ENCODE results near the gene RNF212.
A peak's percentile ranks its signal among the peaks of the same experiment; 100 is the strongest.

The RNF212 gene

DNA sequence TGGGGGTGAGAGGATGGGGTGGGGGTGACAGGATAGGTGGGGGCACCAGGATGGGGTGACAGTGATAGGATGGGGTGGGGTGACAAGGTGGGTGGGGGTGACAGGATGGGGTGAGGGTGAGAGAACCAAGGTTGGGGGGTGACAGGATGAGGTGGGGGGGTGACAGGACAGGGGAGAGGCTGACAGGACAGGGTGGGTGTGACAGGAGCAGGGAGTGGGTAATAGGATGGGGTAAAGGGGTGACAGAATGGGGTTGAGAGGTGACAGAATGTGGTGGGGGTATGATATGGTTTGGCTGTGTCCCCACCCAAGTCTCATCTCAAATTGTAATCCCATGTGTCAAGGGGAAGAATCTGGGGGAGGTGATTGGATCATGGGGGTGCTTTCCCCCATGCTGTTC lies 26.0 kb downstream of the RNF212 start:
- no peak for DNase-seq

DNA sequence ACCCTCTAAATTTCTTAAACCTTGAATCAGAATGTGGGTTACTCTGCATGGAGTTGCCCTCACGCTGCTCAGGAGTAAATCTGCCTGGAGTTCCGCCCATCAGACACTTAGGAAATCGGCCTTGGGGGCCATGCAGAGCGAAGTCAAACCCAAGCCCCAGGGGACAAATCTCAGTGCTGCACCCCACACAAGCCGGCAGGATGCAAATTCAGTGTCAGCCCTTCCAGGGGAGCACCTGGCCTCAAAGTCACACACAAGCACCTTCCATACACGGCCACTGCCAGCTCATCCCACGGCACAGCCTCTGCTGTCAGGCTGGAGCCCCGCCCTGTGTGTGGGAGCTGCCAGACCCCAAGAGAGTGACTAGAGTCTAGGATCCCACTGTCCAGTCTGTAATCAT lies 27.4 kb downstream of the RNF212 start:
- DNase-seq = no peak

DNA sequence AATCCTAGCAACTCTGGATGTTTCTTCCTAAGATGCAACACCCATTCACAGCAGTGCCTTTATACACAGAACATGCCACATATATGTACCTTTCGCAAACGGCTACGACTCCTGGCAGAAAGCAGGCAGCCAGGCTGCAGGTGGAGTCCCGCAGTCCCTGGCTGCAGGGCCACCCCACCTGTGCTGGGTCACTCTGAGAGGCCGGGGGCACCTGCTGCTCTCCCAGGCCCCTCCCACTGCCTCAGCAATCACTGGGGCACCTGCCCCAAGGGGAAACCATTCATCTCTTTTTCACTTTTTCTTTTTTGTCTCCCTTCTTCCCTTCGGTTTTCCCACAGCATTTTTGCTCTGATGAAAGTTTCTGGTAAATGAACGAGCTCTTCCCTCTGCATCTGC lies 28.0 kb downstream of the RNF212 start:
- no peak for DNase-seq

- DNase-seq = no peak
Measured at GRCh38 chr4:1084796-1085403, 28.5 kb downstream of the RNF212 start.

DNA sequence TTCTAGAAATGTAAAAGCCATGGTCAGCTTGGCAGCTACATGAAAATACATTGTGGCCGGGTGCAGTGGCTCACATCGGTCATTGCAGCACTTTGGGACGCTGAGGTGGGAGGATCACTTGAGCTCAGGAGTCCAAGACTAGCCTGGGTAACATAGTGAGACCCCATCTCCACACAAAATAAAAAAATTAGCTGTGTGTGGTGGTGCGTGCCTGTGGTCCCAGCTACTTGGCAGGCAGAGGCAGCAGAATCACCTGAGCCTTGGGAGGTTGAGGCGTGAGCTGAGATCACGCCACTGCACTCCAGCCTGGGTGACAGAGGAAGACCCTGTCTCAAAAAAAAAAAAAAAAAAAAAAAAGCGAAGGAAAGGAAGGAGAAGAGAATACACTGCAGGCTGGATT lies 29.0 kb downstream of the RNF212 start:
- DNase-seq = no peak

- DNase-seq = no peak
Measured at GRCh38 chr4:1082215-1083182, 30.9 kb downstream of the RNF212 start.

DNA sequence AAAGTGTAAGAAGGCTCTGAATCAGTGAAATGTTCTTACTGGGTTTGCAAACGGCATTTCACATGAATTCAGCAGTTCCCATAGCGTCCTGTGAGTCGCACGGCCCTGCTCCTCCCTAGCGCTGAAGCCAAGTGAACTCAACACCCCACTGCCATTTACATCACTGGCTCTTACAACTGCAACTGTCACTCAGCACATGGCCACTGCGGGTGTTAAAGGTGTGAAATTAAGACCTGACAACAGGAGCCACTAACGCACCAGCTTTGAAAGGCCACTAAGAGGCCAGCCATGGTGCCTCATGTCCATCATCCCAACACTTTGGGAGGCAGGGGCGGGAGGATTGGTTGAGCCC lies 31.7 kb downstream of the RNF212 start:
- DNase-seq = no peak

GRCh38 chr4:1080961-1081688 lies 32.2 kb downstream of the RNF212 start:
- DNase-seq = no peak

DNA sequence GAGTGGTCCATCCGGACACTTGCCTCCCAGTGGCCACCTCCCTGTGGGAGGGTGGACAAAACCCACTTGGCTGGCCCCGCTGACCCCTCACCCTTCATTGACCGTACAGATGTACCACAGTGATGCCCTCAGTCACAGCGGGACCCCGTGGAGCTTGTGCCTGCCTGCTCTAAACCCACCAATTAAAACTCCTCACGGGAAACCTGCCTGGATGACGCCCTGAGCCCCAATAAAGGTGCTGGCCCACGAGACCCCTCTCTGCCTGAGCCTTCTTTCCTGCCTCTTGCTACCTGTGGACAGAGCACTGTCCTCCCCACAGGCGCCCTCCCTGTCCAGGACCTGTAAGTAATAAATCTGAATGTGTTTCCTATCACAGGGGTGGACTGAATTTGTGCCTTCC lies 32.9 kb downstream of the RNF212 start:
- DNase-seq = no peak

- no peak for DNase-seq
Measured at GRCh38 chr4:1079711-1080265, 33.6 kb downstream of the RNF212 start.

DNA sequence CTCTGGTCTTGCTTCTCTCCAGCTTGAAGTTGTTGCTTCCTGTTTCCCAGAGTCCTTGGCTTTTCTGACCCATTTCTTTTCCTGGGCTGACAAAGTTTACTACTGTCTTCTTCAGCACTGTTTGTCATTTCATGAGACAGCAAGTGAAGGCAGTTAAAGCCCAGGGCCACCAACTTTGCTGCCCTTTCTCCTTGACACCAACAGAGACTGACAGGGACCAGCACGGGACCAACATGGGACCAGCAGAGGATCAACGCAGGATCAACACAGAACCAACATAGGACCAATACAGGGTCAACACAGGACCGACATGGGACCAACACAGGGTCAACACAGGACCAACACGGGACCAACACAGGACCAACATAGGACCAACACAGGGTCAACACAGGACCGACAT lies 34.9 kb downstream of the RNF212 start:
- no peak for DNase-seq

GRCh38 chr4:1077711-1078477 lies 35.5 kb downstream of the RNF212 start:
- DNase-seq = no peak

- no peak for DNase-seq
Measured at GRCh38 chr4:1075809-1076699, 37.3 kb downstream of the RNF212 start.

GRCh38 chr4:1075225-1075624 lies 38.1 kb downstream of the RNF212 start:
- no peak for DNase-seq

DNA sequence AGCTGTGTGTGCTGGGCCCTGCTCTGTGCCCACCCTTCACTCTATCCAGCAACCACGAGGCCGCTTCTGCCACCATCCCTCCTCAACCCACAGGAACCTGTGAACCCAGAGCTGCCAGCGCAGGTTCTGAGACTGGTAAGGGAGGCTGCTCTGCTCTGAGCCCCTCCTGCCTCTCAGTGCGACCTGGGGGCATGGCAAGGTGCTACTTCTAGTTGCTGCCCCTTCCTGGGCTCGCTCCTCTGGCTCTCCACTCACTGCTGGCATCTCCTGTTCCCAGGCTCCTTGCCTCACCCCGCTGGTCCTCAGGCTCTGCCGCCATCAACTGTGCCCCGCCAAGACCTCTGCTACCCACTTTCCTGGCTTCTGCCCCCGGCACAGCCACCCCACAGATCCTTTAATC lies 39.3 kb downstream of the RNF212 start:
- DNase-seq = no peak

DNA sequence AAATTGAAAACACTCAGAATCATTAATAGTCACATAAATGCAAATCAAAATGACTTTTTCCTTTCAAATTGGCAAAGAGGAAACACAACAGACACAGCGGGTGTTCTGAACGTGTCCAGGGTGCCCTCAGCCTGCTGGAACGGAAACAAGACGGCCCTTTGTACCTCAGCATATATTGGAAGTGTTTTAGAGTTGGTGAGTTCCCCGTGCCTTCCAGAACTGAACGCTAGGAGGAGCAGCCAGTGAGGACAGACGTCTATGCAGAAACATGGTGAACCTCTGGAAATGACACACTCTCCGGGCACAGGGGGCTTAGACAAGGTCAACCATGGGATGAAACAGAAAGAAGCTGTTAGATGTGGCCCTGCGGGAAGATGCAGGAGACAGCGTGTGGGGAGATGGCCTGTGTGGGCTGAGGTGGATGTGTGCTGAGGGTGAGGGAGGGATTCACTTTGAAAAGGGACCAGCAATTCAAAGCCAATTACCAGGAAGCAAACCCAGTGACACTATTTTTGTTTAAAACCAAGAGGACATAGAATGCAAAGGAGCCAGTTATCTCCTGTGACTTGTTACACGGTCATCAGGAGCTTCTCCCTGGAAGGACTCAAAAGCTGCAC lies 40.4 kb downstream of the RNF212 start:
- no peak for DNase-seq

DNA sequence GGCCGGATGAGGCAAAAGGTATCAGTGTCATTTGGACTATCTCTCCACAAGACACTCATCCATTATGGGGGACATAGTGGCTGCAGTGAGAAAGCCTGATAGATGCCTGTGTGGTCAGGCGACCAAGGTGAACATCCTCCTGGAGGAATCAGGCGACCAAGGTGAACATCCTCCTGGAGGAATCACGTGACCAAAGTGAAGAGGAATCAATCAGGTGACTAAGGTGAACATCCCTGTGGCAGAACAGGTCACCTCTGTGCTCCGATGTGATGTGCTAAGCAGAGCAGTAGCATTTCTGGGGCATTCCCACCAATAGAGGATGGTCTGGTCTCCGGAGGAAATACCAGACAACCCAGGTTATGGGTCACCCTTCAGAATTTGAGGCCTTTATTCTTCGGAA lies 44.0 kb downstream of the RNF212 start:
- no peak for DNase-seq

DNA sequence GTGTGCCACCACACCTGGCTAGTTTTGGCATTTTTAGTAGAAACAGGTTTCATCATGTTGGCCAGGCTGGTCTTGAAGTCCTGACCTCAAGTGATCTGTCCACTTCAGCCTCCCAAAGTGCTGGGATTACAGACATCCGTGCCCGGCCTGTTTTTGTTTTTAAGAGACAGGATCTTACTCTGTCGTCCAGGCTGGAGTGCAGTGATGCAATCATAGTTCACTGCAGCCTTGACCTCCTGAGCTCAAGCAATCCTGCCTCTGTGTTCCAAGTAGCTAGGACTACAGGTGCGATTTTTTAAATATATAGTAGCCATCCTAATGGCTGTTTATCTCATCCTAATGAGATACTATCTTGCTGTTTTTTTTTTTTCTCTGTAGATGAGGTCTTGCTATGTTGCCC lies 47.6 kb downstream of the RNF212 start:
- no peak for DNase-seq

DNA sequence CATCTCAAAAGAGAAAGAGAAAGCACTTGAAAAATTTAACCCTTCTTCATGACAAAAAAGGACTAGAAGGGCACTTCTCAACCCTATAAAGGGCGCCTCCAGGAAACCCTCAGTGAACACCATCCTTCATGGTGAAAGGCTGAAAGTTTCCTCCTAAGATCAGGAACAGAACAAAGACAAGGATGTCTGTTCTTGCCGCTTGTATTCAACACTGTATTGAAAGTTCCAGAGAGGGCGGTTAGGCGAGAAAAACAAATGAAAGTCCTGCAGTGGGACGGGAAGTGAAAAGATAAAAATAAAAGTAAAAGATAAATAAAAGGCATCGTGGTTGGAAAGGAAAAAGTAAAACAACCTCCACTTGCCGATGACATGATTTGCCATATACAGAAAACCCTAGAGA lies 50.9 kb downstream of the RNF212 start:
- DNase-seq = no peak

DNA sequence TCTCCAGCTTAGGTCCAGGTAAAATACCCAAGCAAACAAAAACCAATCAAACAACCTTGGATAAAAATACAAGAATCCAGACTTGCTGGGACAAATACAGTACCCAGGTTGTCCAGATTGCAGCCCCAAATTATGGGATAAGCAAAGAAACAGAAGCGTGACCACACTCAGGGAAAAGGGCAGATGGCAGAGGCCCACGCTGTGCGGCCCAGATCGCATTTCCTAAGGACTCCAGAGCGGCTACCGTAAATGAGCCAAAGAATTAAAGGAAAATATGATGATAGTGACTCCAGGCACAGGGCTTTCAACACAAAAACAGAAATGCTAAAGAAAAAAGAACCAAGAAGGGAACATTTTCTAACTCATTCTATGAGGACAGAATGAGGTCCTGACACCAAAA lies 51.6 kb downstream of the RNF212 start:
- DNase-seq = no peak

DNA sequence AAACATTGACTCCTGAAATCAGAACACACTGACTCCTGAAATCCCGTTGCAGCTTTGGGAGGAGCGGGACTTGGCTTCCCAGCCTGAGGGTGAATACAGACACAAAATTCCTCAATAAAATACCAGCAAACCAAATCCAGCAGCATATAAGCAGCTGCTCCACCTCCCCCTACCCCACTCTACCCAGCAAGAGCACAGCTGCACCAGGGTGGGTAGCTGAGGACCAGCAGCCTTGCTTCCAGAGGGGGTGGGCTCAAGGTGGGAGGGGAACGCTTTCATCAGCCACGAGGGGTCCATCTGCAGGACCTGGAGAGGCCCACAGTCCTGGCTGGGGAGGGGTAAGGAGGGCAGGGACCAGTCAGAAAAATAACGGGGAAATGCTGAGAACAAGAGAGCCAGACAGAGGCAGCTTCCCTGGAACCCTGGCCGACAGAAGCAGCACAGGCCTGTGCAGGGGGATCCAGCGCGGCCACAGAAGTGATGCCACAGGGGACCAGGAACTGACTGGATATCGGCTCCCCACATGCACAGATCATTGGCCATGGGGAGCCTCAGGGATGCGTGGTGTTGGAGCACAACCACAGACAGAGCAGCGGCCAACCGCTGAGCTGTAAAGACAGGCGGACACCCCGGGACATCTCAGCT lies 52.2 kb downstream of the RNF212 start:
- peak; percentile 40 for DNase-seq

Measured in retina (tissue), 1 donor.